CD14-positive monocyte (primary cell): ENCODE results near the gene CCT7. TPM values are rescaled to one million over a fixed set of nuclear protein-coding genes. Genes with fewer than 3 reads are reported as not detected.
A peak's percentile ranks its signal among the peaks of the same experiment; 100 is the strongest.

Experiments
- DNase-seq, 3 donors: peaks; one replicate each; pipeline ENCODE4 v3.0.0-alpha.2; 2011 to 2022
- H2AFZ ChIP-seq: 2 replicates; pipeline ENCODE4 v1.6.0; 2012; ENCODE audit warnings: mild to moderate bottlenecking, low read depth, low read length, inconsistent platforms; ENCODE audit not compliant: insufficient read depth, poor library complexity, severe bottlenecking
- H3K27ac ChIP-seq, 2 donors: 1 replicate in 1 of 2; 2 replicates in 1 of 2; pipeline ENCODE4 v1.5.1; 2012 to 2013; ENCODE audit warnings: low read length in 2 of 2, control low read depth in 1 of 2, inconsistent platforms in 1 of 2, low read depth in 1 of 2, mild to moderate bottlenecking in 1 of 2
- H3K27me3 ChIP-seq, 2 donors: one replicate each; pipeline versions ENCODE4 v1.6.0 to v1.6.1; 2011 to 2013; ENCODE audit warnings: low read length in 2 of 2; ENCODE audit not compliant: control insufficient read depth in 2 of 2, insufficient read depth in 2 of 2
- H3K36me3 ChIP-seq, 2 donors: replicated peaks in 1 of 2; 1 replicate in 1 of 2; 2 replicates in 1 of 2; pipeline versions ENCODE4 v1.5.1 to v1.6.1; 2012 to 2013; ENCODE audit warnings: low read length in 2 of 2, control low read depth in 1 of 2, inconsistent platforms in 1 of 2, mild to moderate bottlenecking in 1 of 2; ENCODE audit not compliant: insufficient read depth in 2 of 2, control insufficient read depth in 1 of 2
- H3K4me1 ChIP-seq, 2 donors: 1 replicate in 1 of 2; 2 replicates in 1 of 2; pipeline versions ENCODE4 v1.5.1 to v1.6.1; 2012 to 2013; ENCODE audit warnings: low read length in 2 of 2, control low read depth in 1 of 2, inconsistent platforms in 1 of 2, mild to moderate bottlenecking in 1 of 2, moderate library complexity in 1 of 2; ENCODE audit not compliant: insufficient read depth in 2 of 2, control insufficient read depth in 1 of 2
- H3K4me2 ChIP-seq: replicated peaks from 2 replicates; pipeline ENCODE3; 2012; ENCODE audit warnings: low read length, moderate library complexity, mild to moderate bottlenecking; ENCODE audit not compliant: poor library complexity, severe bottlenecking; ENCODE audit errors: extremely low read depth
- H3K4me3 ChIP-seq, 3 experiments: fragments of 200-600 bp in 1 of 3; sonication (generic) in 1 of 3; replicated peaks in 1 of 3; 1 replicate in 2 of 3; 2 replicates in 1 of 3; pipeline ENCODE4 v1.5.1; 2011 to 2013; ENCODE audit warnings: low read length in 3 of 3, mild to moderate bottlenecking in 3 of 3, control low read depth in 2 of 3, low read depth in 2 of 3, inconsistent platforms in 1 of 3, moderate library complexity in 1 of 3
- H3K79me2 ChIP-seq: 2 replicates; pipeline ENCODE4 v1.6.0; 2012; ENCODE audit warnings: mild to moderate bottlenecking, control low read depth, inconsistent platforms, low read length, moderate library complexity; ENCODE audit not compliant: insufficient read depth
- H3K9ac ChIP-seq: 2 replicates; pipeline ENCODE4 v1.6.0; 2017; ENCODE audit warnings: low read length, mild to moderate bottlenecking; ENCODE audit not compliant: insufficient read depth, poor library complexity, severe bottlenecking
- H3K9me3 ChIP-seq, 2 donors: replicated peaks in 1 of 2; 1 replicate in 1 of 2; 2 replicates in 1 of 2; pipeline versions ENCODE4 v1.5.1 to v1.6.1; 2012 to 2013; ENCODE audit warnings: low read length in 2 of 2, control low read depth in 1 of 2; ENCODE audit not compliant: control insufficient read depth in 1 of 2, insufficient read depth in 1 of 2
- H4K20me1 ChIP-seq: 2 replicates; pipeline ENCODE4 v1.6.0; 2012; ENCODE audit warnings: mild to moderate bottlenecking, low read length, control low read depth, moderate library complexity; ENCODE audit not compliant: insufficient read depth
- H3K27ac Mint-ChIP-seq, 7 donors: one replicate each; pipeline ENCODE4 v1.8.0; 2020; ENCODE audit warnings: mild to moderate bottlenecking in 7 of 7, mixed read lengths in 7 of 7, moderate library complexity in 6 of 7, inconsistent platforms in 2 of 7
- H3K27me3 Mint-ChIP-seq, 3 donors: one replicate each; pipeline ENCODE4 v1.8.0; 2021 to 2022; ENCODE audit warnings: low read depth in 3 of 3, mild to moderate bottlenecking in 3 of 3, mixed read lengths in 3 of 3, moderate library complexity in 3 of 3, inconsistent platforms in 1 of 3
- H3K36me3 Mint-ChIP-seq, 2 donors: one replicate each; pipeline ENCODE4 v1.8.0; 2020; ENCODE audit warnings: mixed read lengths in 2 of 2, inconsistent platforms in 1 of 2, mild to moderate bottlenecking in 1 of 2
- H3K4me1 Mint-ChIP-seq: one replicate; pipeline ENCODE4 v1.8.0; 2020; ENCODE audit warnings: mild to moderate bottlenecking, mixed read lengths
- H3K4me3 Mint-ChIP-seq, 2 donors: one replicate each; pipeline ENCODE4 v1.8.0; 2020; ENCODE audit warnings: mild to moderate bottlenecking in 2 of 2, mixed read lengths in 2 of 2, moderate library complexity in 1 of 2
- H3K9me3 Mint-ChIP-seq, 7 donors: one replicate each; pipeline ENCODE4 v1.8.0; 2020 to 2022; ENCODE audit warnings: mixed read lengths in 7 of 7, mild to moderate bottlenecking in 6 of 7, moderate library complexity in 6 of 7, inconsistent platforms in 2 of 7
- WGBS: methylation state at CpG from one replicate; pipeline ENCODE4 v1.1.5; 2013; ENCODE audit warnings: missing lambda C conversion rate; ENCODE audit not compliant: insufficient coverage; 5-methylcytosine and 5-hydroxymethylcytosine counted together
- intact Hi-C, 2 donors: fragments of 100-400 bp; cut with micrococcal nuclease; formaldehyde crosslinking; loops; one replicate each; pipeline versions ENCODE4 v1.15.0 to v1.15.1; 2023
- polyA plus RNA-seq, 3 donors: library from polyadenylated mRNA; depleted of rRNA in 1 of 3; unstranded in 2 of 3; stranded (reverse) in 1 of 3; fragments of 300-500 nt in 2 of 3; fragments of >200 nt in 1 of 3; fragmentation: Illumina TruSeq in 2 of 3; gene quantifications; 1 replicate in 2 of 3; 2 replicates in 1 of 3; pipeline ENCODE4 v1.2.3, GENCODE V29; 2012 to 2021
- TF ChIP-seq, protein P1 (sequence below): fragments of 200-600 bp; IDR thresholded peaks from one replicate; pipeline ENCODE4 v1.8.0; 2022; ENCODE audit warnings: antibody characterized with exemption, mild to moderate bottlenecking

Gene CCT7
- polyA plus RNA-seq, 3 donors: 56.8 to 151 (median 134) TPM

DNA sequence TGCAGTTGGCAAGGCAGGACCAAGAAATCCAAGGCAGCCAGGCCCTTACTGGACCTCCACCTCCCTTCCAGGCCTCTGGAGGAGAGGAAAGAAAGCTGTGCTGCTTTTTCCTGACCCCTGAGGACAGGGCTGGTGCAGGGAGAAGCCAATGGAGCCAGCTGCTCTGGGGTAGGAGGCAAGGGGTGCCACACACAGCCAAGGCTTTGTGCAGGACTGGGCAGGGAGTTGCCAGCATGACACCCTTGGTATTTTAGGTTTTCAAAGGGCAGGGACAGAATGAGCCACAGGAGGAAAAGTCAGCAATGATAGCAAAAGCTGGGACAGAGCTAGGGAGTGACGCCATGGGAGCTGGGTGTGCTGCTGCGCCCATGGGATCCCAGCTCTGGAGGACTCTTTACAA, 22.9 kb downstream of the CCT7 start:
- Mint-ChIP-seq H3K27ac (peak overlapping the region in 2 of 7 donors; percentile 5 to 56), H3K27me3 (peaks cover 1% of the 10 kb centered on the region in 3 donors), H3K9me3 (no peaks in the 10 kb centered on the region), H3K4me3 (no peak overlapping the region), H3K36me3 (peaks cover 42 to 54% of the 10 kb centered on the region in 2 donors), H3K4me1 (peaks cover 11% of the 10 kb centered on the region)
- Histone ChIP-seq H3K79me2 (no peaks in the 10 kb centered on the region), H3K4me3 (no peak overlapping the region), H4K20me1 (no peaks in the 10 kb centered on the region), H3K9me3 (no peaks in the 10 kb centered on the region), H2AFZ (no peak overlapping the region), H3K36me3 (peaks cover 39 to 81% of the 10 kb centered on the region in 2 donors), H3K27me3 (no peaks in the 10 kb centered on the region), H3K9ac (no peak overlapping the region), H3K4me2 (no peak overlapping the region), H3K4me1 (peaks cover 0 to 8% of the 10 kb centered on the region in 2 donors), H3K27ac (no peak overlapping the region)
- intact Hi-C loops: no loop called here
- DNase-seq: no peak
- WGBS: 100% methylated on average over 2 of the region's 2 CpGs
- TF ChIP-seq, protein P1, sequence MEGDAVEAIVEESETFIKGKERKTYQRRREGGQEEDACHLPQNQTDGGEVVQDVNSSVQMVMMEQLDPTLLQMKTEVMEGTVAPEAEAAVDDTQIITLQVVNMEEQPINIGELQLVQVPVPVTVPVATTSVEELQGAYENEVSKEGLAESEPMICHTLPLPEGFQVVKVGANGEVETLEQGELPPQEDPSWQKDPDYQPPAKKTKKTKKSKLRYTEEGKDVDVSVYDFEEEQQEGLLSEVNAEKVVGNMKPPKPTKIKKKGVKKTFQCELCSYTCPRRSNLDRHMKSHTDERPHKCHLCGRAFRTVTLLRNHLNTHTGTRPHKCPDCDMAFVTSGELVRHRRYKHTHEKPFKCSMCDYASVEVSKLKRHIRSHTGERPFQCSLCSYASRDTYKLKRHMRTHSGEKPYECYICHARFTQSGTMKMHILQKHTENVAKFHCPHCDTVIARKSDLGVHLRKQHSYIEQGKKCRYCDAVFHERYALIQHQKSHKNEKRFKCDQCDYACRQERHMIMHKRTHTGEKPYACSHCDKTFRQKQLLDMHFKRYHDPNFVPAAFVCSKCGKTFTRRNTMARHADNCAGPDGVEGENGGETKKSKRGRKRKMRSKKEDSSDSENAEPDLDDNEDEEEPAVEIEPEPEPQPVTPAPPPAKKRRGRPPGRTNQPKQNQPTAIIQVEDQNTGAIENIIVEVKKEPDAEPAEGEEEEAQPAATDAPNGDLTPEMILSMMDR: no peak

DNA sequence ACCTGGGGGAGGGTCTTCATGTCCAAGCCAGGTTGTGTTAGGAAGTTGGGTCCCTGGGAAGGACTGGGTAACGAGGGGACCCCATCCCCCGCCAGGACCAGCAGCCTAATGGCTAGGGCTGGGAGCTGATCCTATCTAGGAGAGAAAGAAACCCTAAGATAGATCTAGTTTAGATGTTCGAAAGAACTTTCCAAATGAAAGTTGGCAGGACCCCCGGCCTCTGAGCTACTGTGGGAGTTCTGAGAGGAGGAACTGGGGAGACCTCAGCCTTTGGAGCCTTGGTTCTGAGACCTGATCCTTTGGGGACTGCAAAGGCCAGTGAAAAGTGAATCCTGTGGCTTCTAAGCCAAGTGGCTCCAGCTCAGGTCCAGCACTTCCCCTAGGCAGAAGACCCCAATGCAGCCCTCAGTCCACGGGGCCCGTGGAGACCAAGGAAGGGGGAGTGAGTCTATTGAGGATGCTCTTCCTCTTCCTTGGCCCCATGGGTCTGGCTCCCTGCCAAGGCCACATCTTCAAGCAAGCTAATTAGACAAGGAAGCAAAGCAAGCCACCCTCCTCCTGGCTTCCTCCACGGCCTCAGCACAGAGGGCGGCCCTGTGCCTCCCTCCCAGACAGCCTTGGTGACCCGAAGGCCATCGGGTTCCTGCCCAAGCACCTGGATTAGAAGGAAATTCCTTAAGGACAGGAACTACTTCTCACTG, 23.5 kb downstream of the CCT7 start:
- intact Hi-C loops: no loop called here
- H3K36me3 Mint-ChIP-seq: peaks cover 38 to 48% of the 10 kb centered on the region in 2 donors
- H3K9ac ChIP-seq: no peak overlapping the region

More for the DNA sequence above, 23.5 kb downstream of the CCT7 start:
- 48% methylated on average over 7 of the region's 10 CpGs for WGBS
- H3K27ac ChIP-seq: no peak overlapping the region
- peak; percentile 24 to 41 (median 32) for DNase-seq
- no peaks in the 10 kb centered on the region for H3K79me2 ChIP-seq
- no peak overlapping the region for H3K4me2 ChIP-seq
- H3K27me3 ChIP-seq: no peaks in the 10 kb centered on the region
- TF ChIP-seq, protein P1: no peak
- Mint-ChIP-seq H3K9me3 (no peaks in the 10 kb centered on the region), H3K4me1 (peaks cover 11% of the 10 kb centered on the region), H3K4me3 (no peak overlapping the region), H3K27ac (peak overlapping the region in 1 of 7 donors; percentile 5), H3K27me3 (peaks cover 1% of the 10 kb centered on the region in 3 donors)
- H4K20me1 ChIP-seq: no peaks in the 10 kb centered on the region
- H3K4me1 ChIP-seq: peaks cover 0 to 8% of the 10 kb centered on the region in 2 donors
- peaks cover 34 to 80% of the 10 kb centered on the region in 2 donors for H3K36me3 ChIP-seq
- no peak overlapping the region for H3K4me3 ChIP-seq
- H3K9me3 ChIP-seq: no peaks in the 10 kb centered on the region
- H2AFZ ChIP-seq: no peak overlapping the region
